ENCODE results near the gene TRIM66. TPM values are rescaled to one million over a fixed set of nuclear protein-coding genes. Genes with fewer than 3 reads are reported as not detected.

Gene TRIM66
- total RNA-seq, 1 donor: 4.3 TPM

DNA sequence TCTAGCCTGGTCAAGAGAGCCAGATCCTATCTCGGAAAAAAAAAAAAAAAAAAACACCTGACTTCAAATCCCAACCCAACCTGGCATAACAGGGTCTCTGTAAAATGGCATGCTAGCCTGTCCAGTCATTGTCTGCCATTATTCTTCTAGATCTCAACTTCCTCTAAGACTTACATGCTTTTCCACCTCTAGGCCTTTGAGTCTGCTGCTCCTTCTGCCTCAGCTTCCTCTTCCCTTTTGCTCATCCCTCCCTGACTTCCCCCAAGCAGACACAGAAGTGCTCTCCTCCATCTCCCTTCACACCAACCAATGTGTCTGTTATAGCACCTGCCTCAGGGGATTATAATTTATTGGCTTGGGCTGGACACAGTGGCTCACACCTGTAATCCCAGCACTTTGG is 96.3 kb downstream of the TRIM66 start:
- no peak for DNase-seq (ENCODE audit: low read depth)
- no peak overlapping the region for H3K4me3 ChIP-seq (ENCODE audit: low read depth, low read length)
- TF ChIP-seq, protein P1, sequence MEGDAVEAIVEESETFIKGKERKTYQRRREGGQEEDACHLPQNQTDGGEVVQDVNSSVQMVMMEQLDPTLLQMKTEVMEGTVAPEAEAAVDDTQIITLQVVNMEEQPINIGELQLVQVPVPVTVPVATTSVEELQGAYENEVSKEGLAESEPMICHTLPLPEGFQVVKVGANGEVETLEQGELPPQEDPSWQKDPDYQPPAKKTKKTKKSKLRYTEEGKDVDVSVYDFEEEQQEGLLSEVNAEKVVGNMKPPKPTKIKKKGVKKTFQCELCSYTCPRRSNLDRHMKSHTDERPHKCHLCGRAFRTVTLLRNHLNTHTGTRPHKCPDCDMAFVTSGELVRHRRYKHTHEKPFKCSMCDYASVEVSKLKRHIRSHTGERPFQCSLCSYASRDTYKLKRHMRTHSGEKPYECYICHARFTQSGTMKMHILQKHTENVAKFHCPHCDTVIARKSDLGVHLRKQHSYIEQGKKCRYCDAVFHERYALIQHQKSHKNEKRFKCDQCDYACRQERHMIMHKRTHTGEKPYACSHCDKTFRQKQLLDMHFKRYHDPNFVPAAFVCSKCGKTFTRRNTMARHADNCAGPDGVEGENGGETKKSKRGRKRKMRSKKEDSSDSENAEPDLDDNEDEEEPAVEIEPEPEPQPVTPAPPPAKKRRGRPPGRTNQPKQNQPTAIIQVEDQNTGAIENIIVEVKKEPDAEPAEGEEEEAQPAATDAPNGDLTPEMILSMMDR (IDR thresholded peaks at IDR 0.05; ENCODE audit: insufficient read depth, low read depth, low read length): no peak

- TF ChIP-seq, protein P1 (IDR thresholded peaks at IDR 0.05; ENCODE audit: insufficient read depth, low read depth, low read length): no peak
- no peak for DNase-seq (ENCODE audit: low read depth)
- no peak overlapping the region for H3K4me3 ChIP-seq (ENCODE audit: low read depth, low read length)
These were observed 98.0 kb downstream of the TRIM66 start for GRCh38 chr11:8584511-8584910.

DNA sequence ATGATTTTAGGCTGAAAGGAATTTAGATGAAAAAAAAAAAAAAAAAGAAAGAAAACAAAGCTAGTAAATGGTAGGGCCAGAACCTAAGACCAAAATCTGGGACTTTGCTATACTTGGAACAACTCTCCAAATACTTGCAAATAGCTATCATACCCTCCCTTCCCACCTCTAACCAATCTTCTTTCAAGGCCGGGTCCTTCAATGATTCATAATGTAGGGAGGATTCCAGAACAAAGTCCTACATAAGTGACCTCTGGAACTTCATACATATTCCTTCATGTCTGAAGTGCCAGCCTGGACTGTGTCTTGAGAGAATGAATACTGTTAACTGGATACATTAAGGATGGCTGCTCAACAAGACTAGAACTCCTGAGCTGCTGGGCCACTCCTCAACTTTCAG is 98.4 kb downstream of the TRIM66 start:
- no peak for DNase-seq (ENCODE audit: low read depth)

GRCh38 chr11:8581300-8581699 is 101.2 kb downstream of the TRIM66 start:
- no peak overlapping the region for H3K4me3 ChIP-seq (ENCODE audit: low read depth, low read length)
- TF ChIP-seq, protein P1 (IDR thresholded peaks at IDR 0.05; ENCODE audit: insufficient read depth, low read depth, low read length): no peak
- DNase-seq (ENCODE audit: low read depth): no peak

More for the DNA sequence above, 98.4 kb downstream of the TRIM66 start:
- no peak overlapping the region for H3K4me3 ChIP-seq (ENCODE audit: low read depth, low read length)
- TF ChIP-seq, protein P1 (IDR thresholded peaks at IDR 0.05; ENCODE audit: insufficient read depth, low read depth, low read length): no peak

DNA sequence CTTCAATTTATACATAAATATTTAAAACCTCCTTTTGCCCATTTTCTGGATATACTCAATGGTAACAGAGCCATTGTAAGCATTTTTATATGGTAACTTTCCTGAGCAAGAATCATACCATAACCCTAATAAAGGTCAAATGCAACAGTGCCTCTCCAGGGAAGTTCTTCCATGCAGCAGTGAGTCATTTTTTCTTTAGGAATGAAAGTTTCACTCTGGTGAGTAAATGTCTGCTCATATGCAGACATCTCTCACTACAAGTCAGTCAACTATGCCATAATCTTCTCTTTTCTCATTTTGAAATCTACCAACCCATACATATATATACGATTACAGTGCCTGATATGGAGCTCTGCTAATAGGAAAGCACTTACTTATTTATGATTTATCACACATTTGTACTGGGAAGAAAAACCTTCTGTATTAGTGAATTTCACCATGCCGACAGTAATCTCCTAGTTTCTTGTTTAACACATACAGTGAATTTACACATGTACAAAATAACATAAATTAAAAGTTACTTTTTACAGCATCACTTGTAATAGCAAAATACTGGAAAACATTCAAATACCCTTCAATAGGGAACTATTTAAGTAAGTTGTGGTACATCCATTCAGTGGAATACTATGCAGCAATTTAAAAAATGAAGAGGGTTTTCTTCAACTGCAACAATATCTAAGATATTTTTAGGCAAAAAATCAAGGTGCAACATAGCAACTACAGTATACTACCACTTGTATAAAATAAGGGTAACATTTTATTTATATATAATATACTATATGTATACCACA is 104.5 kb downstream of the TRIM66 start:
- no peak overlapping the region for H3K4me3 ChIP-seq (ENCODE audit: low read depth, low read length)
- TF ChIP-seq, protein P1 (IDR thresholded peaks at IDR 0.05; ENCODE audit: insufficient read depth, low read depth, low read length): no peak
- DNase-seq (ENCODE audit: low read depth): no peak

DNA sequence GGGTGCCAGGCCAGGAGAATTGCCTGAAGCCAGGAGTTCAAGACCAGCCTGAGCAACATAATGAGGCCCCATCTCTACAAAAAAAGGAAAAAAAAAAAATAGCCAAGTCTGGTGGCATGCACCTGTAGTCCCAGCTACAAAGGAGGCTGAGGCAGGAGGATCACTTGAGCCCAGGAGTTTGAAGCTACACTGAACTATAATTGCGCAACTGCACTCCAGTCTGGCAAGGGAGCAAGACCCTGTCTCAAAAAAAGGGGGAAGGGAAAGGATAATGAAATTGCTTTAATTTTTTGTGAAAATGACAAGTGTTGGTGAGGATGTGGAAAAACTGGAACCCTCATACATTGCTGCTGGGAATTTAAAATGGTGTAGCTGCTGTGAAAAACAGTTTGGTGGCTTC is 107.7 kb downstream of the TRIM66 start:
- no peak overlapping the region for H3K4me3 ChIP-seq (ENCODE audit: low read depth, low read length)
- no peak for DNase-seq (ENCODE audit: low read depth)
- TF ChIP-seq, protein P1 (IDR thresholded peaks at IDR 0.05; ENCODE audit: insufficient read depth, low read depth, low read length): no peak

DNA sequence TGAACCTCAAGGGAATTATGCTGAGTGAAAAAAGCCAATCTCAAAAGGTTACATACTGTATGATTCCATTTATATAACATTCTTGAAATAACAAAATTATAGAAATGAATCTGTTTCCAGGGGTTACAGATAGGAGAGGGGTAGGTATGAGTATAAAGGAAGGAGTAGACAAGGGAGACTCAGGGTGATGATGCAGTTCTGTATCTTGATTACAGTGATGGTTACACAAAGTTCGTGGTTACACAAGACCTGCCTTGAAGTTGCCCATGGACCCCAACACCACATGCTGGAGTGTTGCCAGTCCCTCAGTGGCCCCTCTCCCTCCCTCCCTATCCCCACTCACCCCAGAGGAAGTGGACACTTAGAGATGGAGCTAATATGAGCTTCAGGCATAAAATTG is 108.7 kb downstream of the TRIM66 start:
- TF ChIP-seq, protein P1 (IDR thresholded peaks at IDR 0.05; ENCODE audit: insufficient read depth, low read depth, low read length): no peak
- no peak overlapping the region for H3K4me3 ChIP-seq (ENCODE audit: low read depth, low read length)
- DNase-seq (ENCODE audit: low read depth): no peak
